ENCODE measurements around the gene KCNAB3. TPM values are rescaled to one million over a fixed set of nuclear protein-coding genes. Genes with fewer than 3 reads are reported as not detected.

Gene KCNAB3
- total RNA-seq, 1 donor from 2014 or later = 6.0 TPM

DNA sequence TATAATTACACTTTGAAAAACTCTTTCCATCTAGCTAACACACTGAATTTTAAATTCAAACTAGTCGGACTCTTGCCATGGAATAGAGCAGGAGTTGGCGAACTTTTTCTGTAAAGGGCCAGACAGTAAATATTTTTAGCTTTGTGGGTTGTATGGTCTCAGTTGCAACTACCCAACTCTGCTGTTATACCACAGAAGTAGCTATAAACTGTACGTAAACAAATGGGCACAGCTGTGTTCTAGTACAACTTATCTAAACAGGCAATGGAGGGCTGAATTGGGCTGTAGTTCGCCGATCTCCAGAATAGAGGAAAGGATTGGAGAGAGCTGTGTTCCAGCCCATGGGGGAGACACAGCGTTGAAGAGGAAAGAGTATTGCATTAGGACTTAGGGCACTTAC lies 11.1 kb upstream of the KCNAB3 start:
- H3K27ac Mint-ChIP-seq = no peak overlapping the region
- TF ChIP-seq CTCF (IDR thresholded peaks at IDR 0.05; ENCODE audit: unreplicated experiment) = no peak
- H3K9me3 Mint-ChIP-seq (ENCODE audit: low read depth) = no peaks in the 10 kb centered on the region
- H3K4me1 Mint-ChIP-seq (ENCODE audit: low read depth) = no peaks in the 10 kb centered on the region
- DNase-seq (ENCODE audit: low spot score, unreplicated experiment) = no peak
- H3K4me3 Mint-ChIP-seq (ENCODE audit: low read depth) = no peak overlapping the region
- H3K27me3 Mint-ChIP-seq = no peaks in the 10 kb centered on the region
- H3K36me3 Mint-ChIP-seq (ENCODE audit: insufficient read depth) = peaks cover 28% of the 10 kb centered on the region

GRCh38 chr17:7940034-7940433 lies 10.4 kb upstream of the KCNAB3 start:
- Mint-ChIP-seq H3K36me3 (ENCODE audit: insufficient read depth) (peaks cover 30% of the 10 kb centered on the region), H3K27me3 (no peaks in the 10 kb centered on the region), H3K4me3 (ENCODE audit: low read depth) (no peak overlapping the region), H3K9me3 (ENCODE audit: low read depth) (no peaks in the 10 kb centered on the region), H3K4me1 (ENCODE audit: low read depth) (peaks cover 2% of the 10 kb centered on the region), H3K27ac (no peak overlapping the region)
- no peak for TF ChIP-seq CTCF (IDR thresholded peaks at IDR 0.05; ENCODE audit: unreplicated experiment)
- DNase-seq (ENCODE audit: low spot score, unreplicated experiment) = no peak

DNA sequence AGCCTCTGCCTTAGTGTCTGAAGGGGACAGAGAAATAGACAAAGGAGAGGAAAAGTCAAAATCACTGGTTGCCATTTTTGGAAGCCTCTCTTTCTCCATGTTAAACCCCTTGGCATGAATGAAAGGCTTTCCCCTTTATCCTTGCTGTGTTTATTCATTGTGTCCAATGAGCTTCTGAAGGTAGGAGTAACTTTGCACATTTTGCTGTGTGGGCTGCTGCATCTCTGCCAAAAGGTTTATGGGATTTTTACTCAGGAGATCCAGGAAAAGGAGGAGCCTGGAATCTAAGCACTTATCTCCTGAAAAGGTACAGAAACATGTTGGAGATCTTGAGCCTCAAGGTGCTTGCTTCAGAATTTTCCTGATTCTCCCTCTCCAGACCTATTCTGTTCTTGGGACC lies 6.2 kb upstream of the KCNAB3 start:
- no peak for DNase-seq (ENCODE audit: low spot score, unreplicated experiment)
- Mint-ChIP-seq H3K4me1 (ENCODE audit: low read depth) (peaks cover 22% of the 10 kb centered on the region), H3K4me3 (ENCODE audit: low read depth) (no peak overlapping the region), H3K27me3 (no peaks in the 10 kb centered on the region), H3K9me3 (ENCODE audit: low read depth) (no peaks in the 10 kb centered on the region), H3K27ac (no peak overlapping the region), H3K36me3 (ENCODE audit: insufficient read depth) (peaks cover 26% of the 10 kb centered on the region)
- no peak for TF ChIP-seq CTCF (IDR thresholded peaks at IDR 0.05; ENCODE audit: unreplicated experiment)

DNA sequence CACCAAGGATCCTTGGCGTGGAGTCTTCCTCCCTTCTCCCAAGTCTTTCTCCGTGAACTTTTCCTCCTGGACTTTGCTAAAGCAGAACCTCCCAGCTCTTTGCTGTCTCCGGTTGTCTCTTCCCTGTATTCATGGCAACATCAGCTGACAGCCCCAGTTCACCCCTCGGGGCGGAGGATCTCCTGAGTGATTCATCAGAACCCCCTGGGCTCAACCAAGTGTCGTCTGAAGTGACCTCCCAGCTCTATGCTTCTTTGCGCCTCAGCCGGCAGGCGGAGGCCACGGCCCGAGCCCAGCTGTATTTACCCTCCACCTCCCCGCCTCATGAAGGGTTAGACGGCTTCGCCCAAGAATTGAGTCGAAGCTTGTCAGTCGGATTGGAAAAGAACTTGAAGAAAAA lies 3.3 kb upstream of the KCNAB3 start:
- Mint-ChIP-seq H3K27me3 (peaks cover 16% of the 10 kb centered on the region), H3K4me1 (ENCODE audit: low read depth) (peaks cover 26% of the 10 kb centered on the region), H3K4me3 (ENCODE audit: low read depth) (peak overlapping the region; percentile 96), H3K9me3 (ENCODE audit: low read depth) (no peaks in the 10 kb centered on the region), H3K27ac (peak overlapping the region; percentile 95), H3K36me3 (ENCODE audit: insufficient read depth) (peaks cover 19% of the 10 kb centered on the region)
- no peak for DNase-seq (ENCODE audit: low spot score, unreplicated experiment)
- no peak for TF ChIP-seq CTCF (IDR thresholded peaks at IDR 0.05; ENCODE audit: unreplicated experiment)

- DNase-seq (ENCODE audit: low spot score, unreplicated experiment) = no peak
- Mint-ChIP-seq H3K36me3 (ENCODE audit: insufficient read depth) (peaks cover 20% of the 10 kb centered on the region), H3K4me3 (ENCODE audit: low read depth) (peak overlapping the region; percentile 96), H3K9me3 (ENCODE audit: low read depth) (no peaks in the 10 kb centered on the region), H3K4me1 (ENCODE audit: low read depth) (peaks cover 26% of the 10 kb centered on the region), H3K27ac (peak overlapping the region; percentile 95), H3K27me3 (peaks cover 20% of the 10 kb centered on the region)
- no peak for TF ChIP-seq CTCF (IDR thresholded peaks at IDR 0.05; ENCODE audit: unreplicated experiment)
Observed at GRCh38 chr17:7932483-7932891, 2.8 kb upstream of the KCNAB3 start.

Data from progenitor cell of endocrine pancreas (in vitro differentiated cells).